Stimulated activated CD4-positive, alpha-beta T cell treated with anti-CD3 and anti-CD28 coated beads, Interleukin-1b, Interleukin-23, amount 100 ng/mL, for 24 hours (primary cell): Measurements from ENCODE around the gene ACTN1.

Experiments
- DNase-seq, 4 experiments: peaks; one replicate each; pipeline ENCODE4 v3.0.0-alpha.2; 2020; ENCODE audit warnings: low read depth in 4 of 4, low spot score in 1 of 4

The ACTN1 gene

DNA sequence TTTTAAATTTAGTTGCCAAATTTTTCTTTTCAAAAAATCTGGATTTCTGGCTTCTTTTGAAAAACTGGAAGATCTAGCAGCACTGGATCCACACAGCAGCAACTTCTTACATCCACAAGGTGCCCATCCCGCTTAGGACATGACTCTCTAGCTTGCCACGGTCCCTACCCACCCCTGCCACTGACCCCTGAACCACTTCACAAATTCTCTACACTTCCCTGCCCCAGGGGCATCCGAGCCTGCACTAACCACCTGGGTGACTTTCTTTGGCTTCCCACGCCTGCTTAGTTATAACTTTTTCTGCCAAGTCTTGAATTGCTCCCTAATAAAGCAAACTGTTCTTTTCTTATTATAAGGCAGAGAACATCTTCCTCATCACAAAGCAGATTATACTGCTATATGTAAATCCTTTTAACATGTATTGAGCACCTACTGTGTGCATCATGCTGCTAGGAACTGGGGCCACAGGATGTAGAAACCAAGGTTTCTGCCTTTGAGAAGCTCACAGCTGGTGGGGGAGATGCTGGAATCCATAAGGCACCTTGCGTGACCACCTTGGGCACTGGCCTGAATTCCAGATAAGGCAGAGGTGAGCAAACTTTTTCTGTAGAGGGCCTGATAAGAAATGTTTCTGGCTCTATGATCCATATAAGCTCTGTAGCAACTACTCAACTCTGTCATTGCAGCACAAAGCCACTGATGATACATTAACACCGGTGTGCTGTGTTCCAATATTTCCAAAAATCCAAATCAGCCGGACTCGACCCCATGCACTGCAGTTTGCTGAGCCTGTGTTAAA, 59.8 kb downstream of the ACTN1 start:
- no peak for DNase-seq

DNA sequence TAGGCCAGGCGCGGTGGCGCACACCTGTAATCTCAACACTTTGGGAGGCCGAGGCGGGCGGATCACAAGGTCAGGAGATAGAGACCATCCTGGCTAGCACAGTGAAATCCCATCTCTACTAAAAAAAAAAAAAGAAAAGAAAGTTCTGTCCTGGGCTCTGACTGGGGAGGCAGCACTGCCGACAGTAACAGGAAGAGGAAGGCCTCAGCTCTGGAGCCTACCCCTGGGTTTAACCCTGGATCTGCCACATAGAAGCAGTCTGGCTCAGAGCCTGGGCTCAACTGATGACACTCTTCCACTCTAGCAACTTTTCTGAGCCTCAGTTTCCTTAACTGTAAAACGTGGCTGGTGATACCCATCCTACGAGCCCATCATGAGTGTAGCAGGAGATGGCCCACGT, 60.5 kb downstream of the ACTN1 start:
- no peak for DNase-seq

DNA sequence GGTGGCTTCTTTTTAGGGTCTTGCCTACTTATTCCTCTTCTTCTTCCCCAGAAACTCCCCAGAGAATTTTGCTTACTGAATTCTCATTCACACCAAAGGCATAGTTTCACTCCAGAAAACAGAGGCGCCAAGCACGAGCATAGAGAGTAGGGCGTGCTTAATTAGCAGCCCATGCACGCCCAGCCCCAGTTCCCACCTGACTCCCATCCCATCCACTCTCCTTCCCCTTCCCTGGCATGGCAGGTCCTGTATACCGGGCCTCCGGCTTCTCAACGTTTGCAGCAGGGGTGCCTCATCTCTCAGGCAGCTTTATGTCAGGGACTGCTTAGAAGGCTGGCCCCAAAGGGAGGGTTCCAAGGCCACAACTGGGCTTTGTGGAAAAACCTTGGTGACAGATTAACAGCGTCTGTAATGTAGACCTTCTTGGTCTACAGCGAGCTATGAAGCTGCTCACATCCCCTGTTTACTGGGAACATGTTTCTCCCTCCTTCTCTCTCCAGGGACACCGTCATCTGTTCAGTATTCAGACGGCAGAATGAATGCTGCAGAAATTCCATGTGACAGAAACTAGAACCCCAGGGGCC, 62.7 kb downstream of the ACTN1 start:
- no peak for DNase-seq

DNA sequence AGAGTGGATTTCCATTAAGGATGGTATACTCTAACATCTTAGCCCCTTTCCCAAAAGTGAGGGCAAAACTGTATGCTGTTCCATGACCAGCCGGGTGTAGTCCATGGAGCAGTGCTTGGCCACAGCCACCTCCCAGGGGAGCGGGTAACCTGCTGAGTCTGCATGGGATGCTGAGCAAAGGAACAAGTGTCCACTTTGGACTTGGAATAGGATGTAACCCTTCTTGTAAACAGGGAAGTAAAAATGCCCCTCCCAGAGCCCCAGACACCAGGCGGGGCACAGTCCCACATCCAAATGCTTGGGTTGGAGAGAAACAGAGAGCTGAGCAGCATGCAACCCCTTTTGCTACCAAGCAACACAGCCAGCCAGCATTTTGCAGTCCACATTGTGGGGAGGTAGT, 65.6 kb downstream of the ACTN1 start:
- no peak for DNase-seq

DNA sequence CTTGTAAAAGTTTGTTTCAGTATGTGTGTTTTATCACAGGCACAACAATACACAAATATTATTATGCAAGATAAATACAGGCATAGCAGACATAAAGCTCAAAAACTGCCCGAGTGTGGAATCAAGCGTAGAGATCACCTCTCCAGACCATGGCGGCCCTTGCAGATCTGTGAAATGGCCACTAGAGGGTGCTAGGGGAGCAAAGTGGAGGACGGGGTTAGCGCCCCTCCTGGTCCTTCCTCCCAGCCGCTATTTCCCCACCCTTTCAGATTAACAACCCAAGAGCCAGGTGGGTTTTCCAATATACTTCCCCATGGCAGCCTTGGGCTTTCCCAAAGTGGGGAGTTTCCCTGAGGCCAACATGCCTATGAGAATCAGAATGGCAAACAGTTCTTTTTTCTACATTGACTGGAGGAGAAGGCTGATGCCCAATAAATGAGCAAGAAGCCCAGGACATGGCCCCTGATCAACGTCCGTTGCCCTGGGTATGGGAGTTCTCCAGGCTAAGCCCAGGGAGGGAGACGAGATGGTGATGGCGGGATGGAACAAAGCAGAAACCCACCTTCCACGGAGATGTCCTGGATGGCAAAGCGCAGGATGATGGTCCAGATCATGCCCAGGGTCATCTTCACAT, 67.4 kb downstream of the ACTN1 start:
- DNase-seq = peak; percentile 52 to 64 (median 62)

DNA sequence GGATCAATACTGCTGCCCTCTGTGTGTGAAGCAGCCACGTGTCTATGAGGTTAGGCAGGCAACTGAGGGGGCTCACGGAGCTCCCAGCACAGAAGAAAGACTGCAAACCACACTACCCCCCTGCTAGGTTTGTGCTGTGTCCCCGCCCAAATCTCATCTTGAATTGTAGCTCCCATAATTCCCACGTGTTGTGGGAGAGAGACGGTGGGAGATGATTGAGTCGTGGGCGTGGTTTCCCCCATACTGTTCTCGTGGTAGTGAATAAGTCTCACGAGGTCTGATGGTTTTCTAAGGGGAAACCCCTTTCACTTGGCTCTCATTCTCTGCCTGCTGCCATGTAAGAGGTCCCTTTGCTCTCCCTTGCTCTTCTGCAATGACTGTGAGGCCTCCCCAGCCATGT, 68.6 kb downstream of the ACTN1 start:
- peak in 1 of 4 experiments; percentile 21 for DNase-seq

DNA sequence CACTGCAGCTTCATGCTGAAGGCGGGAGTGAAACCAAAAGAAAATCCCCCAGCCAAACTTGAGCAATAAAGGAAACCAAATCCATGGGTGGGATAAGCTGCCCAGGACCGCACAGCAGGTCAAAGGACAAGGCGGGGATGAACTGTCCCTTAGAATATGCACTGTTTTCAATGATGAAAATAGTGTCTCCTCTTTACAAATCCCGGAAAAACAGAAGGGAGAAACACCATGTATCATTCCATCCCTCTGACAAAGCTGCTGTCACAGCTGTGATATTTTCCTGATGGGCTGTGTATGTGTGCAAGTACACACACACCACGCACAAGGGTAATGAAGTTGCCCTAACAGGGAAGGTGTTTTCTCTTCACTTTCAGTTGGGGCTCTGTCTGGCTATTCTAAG, 70.3 kb downstream of the ACTN1 start:
- DNase-seq = no peak

DNA sequence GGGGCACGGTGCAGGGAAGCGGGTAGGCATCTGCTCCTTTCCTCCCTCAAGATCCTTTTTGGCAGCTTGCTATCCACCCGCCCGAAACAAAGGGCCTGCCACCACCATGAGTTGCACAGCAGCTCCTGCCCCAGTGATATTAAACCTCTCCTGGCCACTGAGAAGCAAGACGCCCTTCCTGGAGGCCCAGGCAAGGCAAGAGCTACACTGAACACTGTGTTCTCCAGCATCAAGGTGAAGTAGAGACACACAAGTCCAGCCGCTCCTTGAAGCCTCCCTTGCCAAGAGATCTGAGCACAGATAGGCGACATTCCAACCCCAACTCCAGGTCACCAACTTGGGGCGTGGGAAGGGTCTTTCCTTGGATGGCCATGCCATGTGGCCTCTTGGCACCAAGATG, 70.9 kb downstream of the ACTN1 start:
- no peak for DNase-seq

DNA sequence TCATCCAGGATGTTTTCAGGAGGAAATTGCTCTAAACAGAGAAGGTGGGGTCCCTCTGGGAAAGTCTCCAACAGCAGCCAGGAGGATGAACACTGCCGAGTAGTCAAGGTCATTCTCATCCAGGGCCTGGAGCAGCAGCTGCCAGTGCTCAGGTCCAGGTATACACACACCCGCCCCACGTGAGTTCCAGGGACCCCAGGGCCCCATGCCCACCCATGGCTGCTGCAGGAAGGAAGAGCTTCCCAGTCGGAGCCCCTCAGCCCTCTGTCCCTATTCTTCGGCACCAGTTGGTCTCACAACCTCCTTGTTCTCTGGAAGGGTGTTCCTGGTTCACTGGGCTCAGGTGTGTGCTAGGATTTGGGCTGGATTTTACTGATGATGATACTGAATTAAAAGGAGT, 72.7 kb downstream of the ACTN1 start:
- DNase-seq = no peak

DNA sequence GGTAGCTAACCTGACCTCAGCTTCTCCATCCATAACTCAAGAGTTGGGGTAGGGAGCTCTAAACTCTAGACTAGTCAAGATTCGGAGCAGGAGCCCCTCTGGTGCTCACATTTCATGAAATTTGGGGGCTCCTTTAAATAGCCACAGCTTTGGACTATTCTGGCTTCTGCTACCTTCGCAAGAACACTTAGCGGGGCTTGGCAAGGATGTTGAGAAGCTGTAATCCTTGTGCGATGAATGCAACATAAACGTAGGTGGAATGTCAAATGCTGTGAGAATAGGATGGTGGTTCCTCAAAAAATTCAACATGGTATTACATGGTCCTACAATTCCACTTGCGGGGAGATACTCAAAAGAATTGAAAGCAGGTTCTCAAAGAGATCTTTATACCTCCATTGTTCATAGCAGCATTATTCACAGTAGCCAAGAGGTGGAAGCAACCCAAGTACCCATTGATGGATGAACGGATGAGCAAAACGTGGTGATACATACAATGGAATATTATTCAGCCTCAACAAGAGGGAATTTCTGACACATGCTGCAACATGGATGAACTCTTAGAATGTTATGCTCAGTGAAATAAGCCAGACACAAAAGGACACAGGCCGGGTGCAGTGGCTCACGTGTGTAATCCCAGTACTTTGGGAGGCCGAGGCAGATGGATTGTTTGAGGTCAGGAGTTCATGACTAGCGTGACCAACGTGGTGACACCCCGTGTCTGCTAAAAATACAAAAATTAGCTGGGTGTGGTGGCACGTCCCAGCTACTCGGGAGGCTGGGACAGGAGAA, 73.8 kb downstream of the ACTN1 start:
- DNase-seq = no peak

DNA sequence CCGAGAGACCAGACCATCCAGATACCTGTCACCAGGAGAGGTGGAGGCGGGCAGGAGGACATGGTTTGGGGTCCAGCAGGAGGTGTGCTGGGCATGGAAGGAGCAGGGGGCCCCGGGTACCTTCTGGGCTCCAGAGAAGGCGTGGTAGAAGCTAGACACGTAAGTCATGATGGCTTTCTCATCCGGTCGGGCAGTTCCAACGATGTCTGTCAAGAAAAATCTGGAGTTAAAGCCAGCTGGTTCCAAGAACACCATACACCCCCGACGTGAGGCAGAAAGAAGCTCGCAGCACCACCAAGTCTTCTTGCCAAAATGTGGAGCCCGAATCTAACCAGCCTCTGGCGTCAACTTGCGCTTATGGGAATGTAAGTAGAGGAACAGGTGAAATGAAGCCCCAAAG, 76.7 kb downstream of the ACTN1 start:
- no peak for DNase-seq

DNA sequence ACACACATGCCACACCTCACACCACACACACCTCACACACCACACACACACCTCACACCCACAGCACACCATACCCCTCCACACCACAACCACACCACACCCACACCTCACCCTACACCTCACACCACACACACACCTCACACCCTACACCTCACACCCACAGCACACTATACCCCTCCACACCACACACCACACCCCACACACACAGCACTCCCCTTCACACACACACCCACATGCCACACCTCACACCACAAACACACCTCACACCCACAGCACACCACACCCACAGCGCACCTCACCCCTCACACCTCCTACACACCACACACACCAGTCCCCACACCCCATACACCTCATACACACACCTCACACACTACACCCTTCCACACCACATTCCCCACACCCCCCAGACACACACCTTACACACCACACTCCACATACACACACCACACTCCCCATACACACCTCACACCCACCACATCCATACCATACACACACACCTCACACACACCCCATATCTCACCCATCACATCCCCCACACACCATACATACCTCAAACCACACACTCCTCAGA, 80.0 kb downstream of the ACTN1 start:
- DNase-seq = no peak

DNA sequence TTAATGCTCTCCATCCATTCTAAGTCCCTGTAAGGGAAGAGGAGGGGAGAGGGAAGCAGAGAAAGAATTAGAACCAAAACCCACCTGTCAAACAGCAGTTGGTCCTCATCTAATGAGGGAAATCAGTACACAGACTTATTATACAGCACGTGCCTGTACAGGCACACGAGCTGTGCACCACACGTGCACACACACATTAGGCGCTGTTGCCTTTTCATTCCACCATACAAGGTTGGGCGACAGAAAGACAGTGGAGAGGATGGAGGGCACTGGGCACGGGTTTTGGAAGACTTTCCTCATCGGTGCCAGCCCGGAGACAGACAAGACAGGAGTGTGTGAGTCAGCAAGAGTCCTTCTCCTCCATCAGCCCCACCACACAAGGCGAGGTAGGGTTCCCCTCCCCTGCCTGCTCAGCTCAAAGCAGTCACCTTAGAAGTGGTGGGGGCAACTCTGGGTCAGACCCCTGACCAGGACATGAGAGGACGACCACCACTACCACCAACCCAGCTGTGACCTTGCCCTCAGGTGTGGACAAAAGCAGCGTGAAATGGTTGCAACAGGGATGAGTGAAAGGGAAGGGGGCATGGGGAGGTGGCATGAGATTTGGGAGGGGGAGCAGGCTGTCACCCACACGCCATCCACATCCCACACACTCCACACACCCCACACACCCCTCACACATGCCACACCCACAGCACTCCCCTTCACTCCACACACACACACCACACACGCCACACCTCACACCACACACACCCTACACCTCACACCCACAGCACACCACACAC, 80.7 kb downstream of the ACTN1 start:
- DNase-seq = no peak

DNA sequence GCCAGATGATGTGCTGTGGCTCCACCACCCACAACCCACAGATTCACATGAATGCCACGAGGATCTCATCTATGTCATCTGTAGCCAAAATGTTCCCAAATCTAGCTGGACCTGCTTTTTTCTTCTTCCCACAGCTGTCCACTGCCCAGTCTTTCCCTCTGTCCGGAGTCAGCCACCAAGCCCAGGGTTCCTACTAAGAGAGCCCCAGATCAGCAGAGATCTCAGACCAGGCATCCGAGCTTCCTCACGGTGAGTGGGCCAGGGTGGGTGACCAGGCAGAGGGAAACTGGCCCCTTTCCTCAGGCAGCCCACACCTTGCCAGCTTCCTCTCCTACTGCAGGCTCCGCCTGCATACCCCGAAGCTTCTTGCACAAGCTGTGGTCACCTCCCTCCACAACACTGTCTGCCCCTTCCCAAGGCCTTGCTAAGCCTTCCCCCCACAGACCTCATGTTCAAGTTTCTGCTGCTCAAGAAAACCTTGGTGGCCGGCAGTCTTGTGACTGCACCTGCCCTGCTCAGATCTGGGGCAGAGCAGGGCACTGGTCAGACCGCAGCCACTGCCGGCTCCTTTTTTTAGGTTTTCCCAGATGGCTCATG, 81.4 kb downstream of the ACTN1 start:
- no peak for DNase-seq

DNA sequence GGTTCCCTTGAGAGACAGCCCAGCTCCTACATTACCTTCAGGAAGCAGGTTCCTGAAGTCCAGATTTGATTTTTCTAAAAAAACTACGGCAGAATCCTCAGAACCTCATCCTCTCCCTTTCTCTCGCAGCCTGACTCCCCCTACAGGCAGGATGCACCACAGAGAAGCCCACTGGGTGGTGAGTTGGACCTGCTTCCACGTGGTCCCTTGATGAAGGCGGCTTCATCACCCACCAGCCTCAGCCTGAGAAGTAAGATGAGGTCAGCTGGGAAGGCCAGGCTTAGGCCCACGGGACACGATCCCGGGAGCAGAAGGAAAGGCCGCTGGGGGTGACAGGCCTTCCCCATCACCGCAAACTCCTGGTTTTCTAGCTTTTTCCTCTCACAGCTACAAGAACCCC, 83.0 kb downstream of the ACTN1 start:
- DNase-seq = no peak

DNA sequence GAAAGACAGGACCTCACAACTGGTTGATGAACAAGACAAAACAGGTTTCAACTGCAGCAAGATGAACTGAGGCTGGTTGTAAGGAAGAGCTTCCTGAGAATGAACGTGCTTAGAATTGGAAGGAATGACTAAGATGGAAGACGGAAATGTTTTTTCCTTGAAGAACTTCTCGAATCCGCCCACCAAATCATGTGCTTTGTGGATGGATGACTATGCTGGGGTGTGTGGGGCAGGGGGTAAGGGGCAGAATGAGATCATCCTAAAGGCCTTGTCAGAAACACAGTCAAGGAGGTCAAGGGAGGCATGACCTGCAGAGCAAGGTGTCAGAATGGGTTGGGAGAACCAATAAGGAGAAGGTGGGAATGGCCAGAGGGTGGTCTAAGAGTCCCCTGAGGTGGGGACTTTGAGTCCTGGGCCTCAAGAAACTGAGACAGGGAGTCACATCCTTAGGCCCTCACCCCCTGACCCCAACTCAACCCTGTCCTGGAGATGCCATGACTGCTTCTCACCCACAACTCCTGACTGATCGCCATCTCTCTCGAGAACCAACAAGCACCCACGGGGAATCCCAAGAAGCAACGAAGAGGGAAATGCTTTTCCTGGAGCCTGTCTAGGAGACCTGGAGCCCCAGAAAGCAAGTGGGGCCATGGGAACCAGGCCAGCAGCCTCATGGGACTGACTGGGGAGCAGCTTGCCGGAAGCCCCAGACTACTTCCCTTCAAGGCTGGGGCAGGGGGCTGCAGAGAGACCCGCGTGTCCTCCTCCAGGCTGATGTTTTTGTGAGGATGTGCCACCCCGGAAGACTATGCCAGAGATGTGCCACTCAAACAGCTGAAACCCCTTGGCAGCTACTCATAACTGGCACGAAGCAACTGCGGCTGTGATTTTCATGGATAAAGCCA, 84.0 kb downstream of the ACTN1 start:
- no peak for DNase-seq

DNA sequence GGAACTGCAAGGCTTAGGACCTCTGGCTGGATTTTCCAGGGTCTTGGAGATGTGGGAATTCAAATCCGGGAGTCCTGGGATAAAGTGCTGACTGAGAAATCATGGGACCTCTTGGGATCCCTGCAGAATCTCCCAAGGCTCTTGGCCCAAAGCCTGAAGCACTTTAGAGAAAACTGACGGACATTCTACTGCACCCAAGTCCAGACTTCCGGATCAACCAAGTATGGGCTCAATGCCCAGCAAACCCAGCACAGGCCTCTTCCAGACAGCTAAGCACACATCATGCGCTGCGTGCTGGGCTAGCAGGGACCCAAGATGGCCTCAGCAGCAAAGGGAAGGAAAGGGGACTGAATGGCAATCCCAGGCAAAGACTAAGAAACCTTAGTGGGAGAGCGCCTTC, 85.0 kb downstream of the ACTN1 start:
- no peak for DNase-seq

DNA sequence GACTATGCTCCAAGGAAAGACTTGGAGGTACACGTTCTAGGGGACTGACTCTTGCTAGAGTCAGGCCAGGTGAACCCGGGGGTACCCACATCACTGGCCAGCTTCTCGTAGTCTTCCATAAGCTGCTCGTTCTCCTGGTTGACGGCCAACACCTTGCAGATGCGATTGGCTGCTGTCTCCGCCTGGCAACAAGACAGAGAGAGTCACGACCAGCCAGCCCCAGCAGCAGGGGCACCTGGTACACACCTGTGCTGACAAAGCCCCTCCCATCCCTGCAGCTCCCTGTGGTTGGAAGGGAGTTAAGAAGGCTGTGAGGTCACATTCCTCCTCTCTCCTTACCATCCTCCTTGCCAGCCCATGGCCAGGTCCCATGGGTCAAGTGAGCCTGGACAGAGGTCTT, 85.5 kb downstream of the ACTN1 start:
- DNase-seq = no peak

DNA sequence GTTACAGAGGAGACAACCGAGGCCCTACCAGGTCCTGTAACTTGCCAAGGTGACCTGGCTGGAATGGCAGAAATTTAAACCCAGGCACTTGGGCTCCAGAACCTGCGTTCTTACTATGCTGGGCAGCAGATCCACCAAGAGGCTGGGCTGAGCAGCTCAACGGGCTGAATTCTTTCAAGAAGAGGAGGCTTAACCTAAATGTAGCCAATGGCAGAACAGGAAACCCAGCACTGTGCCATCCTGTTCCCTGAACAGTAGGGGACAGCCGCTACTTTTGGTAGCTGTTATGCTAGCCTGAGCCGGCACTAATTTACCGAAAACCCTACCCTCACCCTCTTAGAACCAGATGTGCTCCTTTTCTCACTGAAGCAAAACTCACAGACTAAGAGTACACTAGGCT, 86.1 kb downstream of the ACTN1 start:
- no peak for DNase-seq
